Activated T-helper 1 cell treated with Interleukin-2 at 50 U/mL for 16 hours (primary cell): ENCODE measurements around the gene DCAF11.

ENCODE experiments used
- DNase-seq: peaks from one replicate; pipeline ENCODE4 v3.0.0-alpha.2; 2020; ENCODE audit warnings: low read depth

The DCAF11 gene

DNA sequence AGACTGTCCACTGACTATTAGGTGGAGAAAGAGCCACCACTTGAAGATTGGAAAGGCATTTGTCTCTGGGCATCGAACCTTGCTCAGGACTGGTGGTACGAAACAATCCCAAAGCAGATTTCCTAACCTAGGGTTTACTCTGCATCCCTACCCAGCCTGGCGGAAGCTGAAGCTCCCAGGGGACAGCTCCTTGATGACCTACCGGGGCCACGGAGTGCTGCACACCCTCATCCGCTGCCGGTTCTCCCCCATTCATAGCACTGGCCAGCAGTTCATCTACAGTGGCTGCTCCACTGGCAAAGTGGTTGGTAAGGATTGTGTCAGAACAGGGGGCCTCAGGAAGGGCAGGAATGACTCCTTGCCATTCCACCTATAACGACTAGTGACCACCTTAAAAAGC is 6.6 kb downstream of the DCAF11 start:
- DNase-seq: no peak

DNA sequence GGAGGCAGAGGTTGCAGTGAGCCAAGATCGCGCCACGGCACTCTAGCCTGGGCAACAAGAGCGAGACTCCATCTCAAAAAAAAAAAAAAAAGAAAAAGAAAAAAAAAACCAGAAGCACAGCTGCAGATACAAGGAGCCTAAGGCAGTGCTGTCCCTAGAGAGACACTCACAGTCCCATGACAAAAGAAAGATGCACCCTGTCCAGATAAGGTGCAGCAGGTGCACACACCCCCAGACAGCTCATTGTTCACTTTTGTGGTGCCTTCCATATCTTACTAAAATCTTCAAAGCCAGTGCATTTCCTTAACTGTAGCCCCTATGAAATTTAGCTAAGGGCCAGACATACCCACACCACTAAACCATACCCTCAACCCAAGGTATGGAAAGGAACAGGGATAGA is 7.8 kb downstream of the DCAF11 start:
- DNase-seq: no peak

DNA sequence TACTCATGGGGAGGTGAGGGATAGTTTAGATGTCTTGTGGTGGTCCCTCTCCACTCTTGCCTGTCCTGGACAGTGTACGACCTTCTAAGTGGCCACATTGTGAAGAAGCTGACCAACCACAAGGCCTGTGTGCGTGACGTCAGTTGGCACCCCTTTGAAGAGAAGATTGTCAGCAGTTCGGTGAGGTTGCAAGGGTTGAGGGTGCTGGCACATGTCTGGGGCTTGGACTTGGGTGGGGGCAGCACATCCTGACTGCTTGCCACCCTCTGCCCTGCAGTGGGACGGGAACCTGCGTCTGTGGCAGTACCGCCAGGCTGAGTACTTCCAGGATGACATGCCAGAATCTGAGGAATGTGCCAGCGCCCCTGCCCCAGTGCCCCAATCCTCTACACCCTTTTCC is 8.3 kb downstream of the DCAF11 start:
- DNase-seq: no peak

DNA sequence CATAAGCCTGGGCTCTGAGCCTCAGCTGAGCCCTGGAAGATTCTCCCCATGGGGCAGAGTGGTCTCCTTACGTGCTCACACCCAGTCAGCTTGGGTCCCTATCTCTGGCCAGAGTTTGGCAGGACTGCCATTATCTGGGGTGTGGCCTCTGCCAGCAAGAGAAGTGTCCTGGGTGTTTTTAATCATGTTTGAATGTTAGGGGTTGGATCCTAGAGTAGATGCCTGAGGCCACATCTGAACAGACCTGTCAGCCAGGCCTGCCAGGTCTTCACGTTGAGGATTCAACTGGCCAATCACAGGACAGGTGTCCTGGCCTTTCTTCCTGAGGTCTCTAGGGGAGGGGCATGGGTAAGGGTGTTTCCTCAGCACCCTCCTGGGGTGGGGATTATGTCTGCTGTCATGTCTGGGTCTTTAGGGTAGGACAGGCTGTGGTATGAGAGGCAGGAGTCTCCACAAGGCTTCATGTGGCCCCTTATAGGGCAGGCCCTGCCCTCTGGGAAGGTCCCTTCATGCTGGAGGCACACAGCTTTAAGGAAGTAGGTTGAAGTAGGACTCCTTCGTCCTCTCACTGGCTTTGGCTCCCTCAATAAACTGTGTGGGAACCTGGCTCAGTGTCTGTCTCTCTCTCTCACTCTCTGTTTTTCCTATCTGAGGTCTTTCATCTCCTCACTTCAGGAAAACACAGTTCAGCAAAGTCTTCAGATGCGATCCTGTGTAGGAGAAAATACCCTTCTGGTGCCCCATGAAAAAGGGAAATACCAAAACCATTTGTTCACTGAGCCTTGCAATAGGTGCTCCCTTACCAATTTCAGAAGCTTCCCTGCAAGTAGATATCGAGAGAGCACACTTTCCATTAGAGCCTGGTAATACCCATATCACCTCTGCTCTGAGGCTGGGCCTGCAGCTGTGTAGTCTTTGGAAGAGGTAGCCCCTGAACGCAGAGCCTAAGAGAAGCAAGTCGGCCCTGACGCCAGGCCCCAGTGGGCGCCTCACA is 9.1 kb downstream of the DCAF11 start:
- DNase-seq: no peak

DNA sequence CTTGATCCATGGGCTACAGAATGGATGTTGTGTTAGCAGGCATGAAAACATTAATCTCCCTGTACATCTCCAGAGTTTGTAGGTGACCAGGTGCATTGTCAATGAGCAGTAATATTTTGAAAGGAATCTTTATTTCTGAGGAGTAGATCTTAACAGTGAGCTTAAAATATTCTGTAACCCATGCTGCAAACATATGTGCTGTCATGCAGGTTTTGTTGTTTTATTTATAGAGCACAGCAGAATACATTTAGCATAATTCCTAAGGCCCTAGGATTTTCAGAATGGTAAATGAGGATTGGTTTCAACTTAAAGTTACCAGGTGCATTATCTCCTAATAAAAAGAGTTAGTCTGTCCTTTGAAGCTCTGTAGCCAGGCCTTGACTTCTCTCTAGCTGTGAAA is 12.4 kb downstream of the DCAF11 start:
- no peak for DNase-seq

DNA sequence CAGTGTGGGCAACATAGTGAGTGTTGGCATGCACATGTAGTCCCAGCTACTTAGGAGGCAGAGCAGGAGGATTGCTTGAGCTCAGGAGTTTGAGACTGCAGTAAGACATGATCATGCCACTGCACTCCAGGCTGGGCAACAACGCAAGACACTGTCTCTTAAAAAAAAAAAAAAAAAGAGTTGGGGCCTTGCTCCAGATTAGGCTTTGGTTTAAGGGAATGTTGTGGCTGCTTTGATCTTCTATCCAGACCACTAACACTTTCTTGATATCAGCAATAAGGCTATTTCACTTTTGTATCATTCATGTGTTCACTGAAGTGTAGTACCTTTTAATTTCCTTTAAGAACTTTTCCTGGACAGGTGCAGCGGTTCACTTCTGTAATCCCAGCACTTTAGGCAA is 13.1 kb downstream of the DCAF11 start:
- no peak for DNase-seq

DNA sequence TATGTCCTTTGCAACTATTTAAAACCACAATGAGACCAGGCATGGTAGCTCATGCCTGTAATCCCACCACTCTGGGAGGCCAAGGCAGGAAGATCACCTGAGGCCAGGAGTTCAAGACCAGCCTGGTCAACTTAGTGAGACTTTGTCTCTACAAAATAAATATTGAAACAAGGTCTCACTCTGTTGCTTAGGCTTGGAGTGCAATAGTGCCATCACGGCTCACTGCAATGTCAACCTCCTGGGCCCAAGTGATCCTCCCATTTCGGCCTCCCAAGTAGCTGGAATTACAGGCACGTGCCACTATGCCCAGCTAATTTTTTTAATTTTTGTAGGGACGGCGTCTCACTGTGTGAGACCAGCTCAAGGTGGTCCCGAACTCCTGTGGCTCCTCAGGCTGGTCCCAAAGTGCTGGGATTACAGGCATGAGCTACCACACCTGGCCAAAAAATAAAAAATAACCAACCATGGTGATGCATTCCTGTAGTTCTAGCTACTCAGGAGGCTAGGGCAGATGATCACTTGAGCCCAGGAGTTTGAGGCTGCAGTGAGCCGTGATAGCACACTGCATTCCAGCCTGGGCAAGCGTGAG is 14.9 kb downstream of the DCAF11 start:
- DNase-seq: no peak

DNA sequence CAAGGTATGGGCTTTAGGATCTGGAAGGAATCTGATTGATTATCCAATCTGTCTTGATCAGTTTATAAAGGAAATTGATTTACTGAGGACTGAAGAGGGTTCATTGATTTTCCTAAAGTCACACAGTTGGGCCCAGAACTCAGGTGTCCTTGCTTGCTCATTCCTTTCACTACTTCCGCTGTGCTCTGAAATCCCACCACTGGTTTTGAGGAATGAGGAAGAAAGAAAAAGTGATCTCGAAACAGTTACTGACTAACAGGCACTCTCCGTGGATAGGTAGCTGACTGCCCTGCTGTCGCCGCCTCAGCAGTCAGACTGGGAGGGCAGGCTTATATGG is 15.8 kb downstream of the DCAF11 start, which contains the start of gene FITM1:
FITM1 (plus strand) TSS at position 280 of the 337 bp plus-strand sequence. CDS start 905 bp downstream, outside the sequence.
- DNase-seq: no peak

DNA sequence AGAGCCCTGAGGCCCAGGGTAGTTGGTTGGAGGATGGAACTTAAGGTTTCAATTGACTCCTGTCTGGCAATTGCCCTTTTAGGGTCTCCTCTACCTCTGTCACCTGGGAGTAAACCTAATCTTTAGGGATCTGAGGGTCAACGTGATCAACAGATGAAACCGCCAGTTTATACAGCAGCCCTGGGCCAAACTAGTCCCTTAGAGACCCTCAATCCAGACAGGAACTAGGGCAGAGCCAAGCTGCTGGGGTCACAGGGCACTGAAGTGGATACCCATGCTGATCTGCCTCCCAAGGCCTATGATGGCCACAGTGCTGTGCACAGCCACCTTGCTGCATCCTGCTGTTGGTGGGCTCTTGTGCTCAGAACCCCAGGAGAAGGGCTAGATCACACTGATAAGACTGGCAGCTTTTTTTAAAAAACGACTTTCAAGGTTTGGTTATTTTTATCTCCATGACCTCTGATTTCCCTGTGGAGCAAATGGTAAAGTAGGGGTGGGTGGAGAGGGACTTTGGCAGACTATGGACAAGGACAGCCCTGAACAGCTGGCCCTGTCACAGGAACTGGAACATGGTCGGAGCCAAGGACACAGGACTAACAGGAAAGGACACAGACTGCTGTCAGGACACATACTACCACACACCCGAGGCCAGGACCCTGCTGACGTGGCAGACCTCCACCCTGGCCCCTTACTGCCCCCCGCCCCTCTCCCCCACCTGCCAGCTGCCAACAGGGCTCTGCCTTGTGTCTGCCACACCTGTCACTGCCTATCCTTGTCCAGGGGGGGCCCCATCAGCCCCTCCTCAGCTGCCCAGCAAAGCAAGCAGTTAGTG is 16.4 kb downstream of the DCAF11 start:
- DNase-seq: no peak

DNA sequence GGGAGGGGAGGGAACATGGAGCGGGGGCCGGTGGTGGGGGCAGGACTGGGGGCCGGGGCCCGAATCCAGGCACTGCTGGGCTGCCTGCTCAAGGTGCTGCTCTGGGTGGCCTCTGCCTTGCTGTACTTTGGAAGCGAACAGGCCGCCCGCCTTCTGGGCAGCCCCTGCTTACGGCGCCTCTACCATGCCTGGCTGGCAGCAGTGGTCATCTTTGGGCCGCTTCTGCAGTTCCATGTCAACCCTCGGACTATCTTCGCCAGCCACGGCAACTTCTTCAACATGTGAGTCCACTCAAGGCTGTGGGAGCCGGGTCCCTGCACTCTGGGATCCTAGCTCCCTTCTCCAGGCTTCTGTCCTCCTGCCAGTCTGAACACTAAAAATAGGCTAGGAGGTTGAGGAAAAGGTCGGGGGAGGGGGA is 17.0 kb downstream of the DCAF11 start:
- no peak for DNase-seq

DNA sequence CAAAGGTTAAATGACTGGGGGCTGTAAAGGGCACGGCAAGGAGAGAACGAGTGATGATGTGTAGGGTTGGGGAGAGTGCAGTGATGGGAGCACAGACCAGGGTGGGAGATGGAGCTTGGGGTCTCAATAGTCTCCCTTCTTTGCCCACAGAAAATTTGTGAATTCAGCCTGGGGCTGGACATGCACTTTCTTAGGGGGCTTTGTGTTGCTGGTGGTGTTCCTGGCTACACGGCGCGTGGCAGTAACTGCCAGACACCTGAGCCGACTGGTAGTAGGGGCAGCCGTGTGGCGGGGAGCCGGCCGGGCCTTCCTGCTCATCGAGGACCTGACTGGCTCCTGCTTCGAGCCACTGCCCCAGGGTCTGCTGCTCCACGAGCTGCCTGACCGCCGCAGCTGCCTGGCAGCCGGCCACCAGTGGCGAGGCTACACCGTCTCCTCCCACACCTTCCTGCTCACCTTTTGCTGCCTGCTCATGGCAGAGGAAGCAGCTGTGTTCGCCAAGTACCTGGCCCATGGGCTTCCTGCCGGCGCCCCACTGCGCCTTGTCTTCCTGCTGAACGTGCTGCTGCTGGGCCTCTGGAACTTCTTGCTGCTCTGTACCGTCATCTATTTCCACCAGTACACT is 17.6 kb downstream of the DCAF11 start:
- no peak for DNase-seq

DNA sequence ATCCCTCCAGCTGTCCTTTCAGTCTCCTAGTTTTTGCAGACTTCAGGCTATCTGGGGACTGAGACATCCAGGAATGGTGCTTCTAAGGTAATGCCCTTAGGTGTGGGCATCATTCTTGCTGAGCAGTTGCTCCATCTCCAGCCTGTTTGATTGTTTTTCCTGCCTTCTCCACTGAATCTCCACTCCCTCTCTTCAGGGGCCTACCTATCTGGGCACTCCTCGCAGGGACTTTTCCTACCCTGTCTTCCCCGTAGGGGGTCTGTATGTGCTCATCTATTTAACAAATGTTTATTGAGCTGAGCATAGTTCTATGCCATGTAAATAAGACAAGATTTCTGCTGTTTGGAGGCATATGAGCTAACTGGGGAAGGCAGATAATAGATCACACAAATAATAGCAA is 18.4 kb downstream of the DCAF11 start:
- no peak for DNase-seq

DNA sequence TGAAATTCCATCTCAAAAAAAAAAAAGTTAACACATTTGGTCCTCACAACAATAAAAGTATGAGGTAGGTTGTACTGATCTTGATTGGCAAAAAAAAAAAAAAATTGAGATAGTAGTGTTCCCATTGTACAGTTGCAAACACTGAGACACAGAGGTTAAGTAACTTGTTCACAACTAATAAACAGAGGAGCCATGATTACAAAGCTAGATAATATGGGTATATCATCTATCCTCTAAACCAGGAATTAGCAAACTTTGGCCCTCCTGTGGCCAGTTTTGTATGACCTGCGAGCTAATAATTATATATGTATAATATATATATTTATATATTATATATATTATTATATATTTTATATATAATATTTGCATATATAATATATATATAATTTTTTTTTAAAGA is 19.2 kb downstream of the DCAF11 start:
- DNase-seq: no peak

DNA sequence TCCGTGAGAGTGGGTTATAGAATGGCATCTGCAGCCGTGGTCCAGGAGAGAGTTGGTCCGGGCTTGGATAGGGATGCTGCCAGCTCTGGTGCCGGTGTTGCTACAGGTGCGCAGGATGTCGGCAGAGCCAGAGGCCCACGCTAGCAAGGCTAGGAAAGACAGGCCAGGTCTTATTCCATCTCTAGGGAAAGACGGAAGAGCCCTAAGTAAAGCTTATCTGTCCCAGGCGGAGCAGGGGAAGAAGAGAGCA is 20.9 kb downstream of the DCAF11 start:
- no peak for DNase-seq

DNA sequence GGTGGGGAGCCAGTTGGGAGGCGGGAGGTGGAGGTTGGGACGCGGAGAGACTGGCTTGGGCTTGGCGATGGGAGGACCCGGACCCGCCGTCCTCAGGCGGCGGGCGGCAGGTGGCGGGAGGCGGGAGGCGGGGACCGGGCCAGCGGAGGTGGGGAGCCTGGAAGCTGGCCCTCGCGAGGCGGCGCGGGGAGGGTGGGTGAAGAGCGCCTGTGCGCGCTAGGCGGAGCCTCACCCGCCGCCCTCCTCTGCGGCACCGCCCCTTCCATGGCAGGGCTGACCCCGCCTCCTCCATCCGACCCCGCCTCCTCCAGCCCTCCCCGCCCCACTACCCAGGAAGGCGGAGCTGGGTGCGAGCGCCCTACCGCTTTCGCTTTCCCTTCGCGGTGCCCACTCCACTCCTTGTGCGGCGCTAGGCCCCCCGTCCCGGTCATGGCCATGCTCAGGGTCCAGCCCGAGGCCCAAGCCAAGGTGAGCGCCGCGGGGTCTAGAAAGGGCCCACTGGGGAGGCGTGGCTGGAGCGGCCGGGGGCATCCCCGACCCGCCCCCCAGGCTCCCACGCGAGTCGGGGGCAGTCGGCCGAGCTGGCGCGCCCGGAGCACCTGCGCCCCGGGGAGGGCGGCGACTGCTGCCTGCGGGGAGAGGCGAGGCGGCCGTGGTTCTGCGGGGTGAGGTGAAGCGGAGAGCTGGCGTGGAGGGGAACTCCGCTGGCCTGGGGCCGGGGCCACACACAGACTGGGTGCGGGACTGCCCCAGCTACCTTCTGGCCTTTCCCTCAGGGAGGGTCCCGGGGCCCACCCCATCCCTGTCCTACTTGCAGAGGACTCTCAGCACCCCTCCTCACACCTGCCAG is 21.5 kb downstream of the DCAF11 start, which contains the start of gene PSME1:
PSME1 (plus strand) TSS at position 361 of the 850 bp plus-strand sequence; CDS start at position 430, 69 bp downstream.
- peak; percentile 89 for DNase-seq

DNA sequence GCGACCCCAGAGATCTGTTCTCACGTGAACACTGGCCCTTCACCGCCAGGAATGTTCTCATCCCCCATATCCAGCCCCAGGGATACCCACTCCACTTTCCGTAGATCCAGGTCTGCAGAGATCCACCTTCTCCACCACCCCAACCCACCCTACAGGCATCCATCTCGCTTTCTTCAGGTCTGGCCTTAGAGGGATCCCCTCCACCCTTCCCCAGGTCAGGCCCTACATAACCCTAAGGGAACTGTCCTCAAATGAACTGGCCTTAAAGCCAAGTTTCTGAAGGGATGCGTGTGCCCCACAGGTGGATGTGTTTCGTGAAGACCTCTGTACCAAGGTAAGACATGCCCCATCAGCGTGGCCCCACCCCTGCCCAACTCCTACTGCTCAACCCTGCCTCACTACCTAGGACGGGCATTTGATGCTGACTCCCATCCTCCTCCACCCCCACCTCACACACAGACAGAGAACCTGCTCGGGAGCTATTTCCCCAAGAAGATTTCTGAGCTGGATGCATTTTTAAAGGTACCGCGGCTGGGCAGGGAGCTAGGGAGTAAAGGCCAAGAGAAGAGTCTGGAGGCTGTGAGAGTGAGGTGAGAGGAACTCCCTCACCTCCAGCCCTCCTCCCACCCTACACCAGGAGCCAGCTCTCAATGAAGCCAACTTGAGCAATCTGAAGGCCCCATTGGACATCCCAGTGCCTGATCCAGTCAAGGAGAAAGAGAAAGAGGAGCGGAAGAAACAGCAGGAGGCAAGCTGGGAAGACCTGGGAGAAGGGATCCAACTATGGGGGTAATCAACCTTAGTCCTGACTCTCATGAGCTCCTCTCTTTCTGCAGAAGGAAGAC is 22.3 kb downstream of the DCAF11 start:
- no peak for DNase-seq

DNA sequence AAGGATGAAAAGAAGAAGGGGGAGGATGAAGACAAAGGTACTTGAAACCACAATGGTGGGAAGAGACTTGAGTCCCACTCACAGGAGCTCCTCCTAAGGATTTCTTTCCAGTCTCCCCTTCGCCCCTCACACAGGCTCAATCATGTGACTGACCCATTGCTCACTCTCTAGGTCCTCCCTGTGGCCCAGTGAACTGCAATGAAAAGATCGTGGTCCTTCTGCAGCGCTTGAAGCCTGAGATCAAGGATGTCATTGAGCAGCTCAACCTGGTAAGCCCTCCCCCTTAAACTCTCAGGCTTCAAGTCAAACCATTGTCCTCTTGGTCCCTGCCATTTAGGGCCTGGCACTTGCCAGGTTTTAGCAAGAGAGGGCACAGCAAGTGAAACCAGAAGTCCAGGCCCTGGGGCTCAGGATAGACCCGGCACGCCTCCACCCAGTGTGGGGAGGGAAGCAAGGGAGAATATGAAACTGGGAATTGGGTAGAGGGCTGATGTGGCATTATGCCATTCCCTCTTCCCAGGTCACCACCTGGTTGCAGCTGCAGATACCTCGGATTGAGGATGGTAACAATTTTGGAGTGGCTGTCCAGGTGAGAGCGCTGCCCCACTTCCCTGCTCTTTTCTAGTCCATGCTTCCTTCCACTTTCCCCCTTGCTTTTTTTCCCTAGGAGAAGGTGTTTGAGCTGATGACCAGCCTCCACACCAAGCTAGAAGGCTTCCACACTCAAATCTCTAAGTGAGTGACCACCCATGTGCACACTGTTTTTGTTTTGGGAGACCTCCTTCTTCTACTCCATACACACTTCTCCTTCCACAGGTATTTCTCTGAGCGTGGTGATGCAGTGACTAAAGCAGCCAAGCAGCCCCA is 23.2 kb downstream of the DCAF11 start:
- DNase-seq: no peak

DNA sequence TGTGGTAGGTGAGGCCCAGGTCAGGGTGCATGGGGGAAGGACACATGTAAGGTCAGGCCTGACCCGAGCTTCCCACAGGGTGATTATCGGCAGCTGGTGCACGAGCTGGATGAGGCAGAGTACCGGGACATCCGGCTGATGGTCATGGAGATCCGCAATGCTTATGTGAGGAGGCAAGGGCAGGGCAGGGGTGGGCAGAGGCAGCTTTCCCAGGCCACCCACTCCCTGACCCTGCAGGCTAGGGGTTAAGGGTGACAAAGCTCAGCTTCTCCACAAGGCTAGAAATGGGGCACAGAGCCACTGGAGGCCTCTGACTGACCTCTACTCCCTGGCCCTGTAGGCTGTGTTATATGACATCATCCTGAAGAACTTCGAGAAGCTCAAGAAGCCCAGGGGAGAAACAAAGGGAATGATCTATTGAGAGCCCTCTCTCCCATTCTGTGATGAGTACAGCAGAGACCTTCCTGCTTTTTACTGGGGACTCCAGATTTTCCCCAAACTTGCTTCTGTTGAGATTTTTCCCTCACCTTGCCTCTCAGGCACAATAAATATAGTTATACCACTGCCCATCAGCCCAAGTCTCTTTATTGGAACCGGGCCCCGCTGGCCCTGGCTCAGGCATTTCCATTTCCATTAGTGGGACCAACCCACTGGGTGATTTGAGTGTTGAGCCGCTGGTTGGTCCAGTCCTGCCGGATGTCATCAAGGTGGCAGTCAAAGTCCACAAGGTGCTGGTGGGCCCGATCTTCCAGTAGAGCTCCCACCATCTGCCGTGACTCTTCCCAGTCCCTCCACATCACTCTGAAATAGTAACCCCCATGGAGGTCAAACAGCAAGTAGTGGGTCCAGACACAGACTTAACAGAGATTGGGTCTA is 24.1 kb downstream of the DCAF11 start:
- no peak for DNase-seq
